HG03045 (cell line): ENCODE measurements around the gene PANK4.
"Not testable (repeated sequence)": the region's sequence is repeated elsewhere in the genome, so short reads cannot be mapped to it uniquely, and the experiment has no call there.

Source experiments
- ATAC-seq: cut with Tn5 transposase; IDR thresholded peaks from one replicate; pipeline ENCODE4 v1.9.1; 2021; ENCODE audit warnings: mild to moderate bottlenecking, moderate library complexity; ENCODE audit not compliant: unreplicated experiment

PANK4 gene

DNA sequence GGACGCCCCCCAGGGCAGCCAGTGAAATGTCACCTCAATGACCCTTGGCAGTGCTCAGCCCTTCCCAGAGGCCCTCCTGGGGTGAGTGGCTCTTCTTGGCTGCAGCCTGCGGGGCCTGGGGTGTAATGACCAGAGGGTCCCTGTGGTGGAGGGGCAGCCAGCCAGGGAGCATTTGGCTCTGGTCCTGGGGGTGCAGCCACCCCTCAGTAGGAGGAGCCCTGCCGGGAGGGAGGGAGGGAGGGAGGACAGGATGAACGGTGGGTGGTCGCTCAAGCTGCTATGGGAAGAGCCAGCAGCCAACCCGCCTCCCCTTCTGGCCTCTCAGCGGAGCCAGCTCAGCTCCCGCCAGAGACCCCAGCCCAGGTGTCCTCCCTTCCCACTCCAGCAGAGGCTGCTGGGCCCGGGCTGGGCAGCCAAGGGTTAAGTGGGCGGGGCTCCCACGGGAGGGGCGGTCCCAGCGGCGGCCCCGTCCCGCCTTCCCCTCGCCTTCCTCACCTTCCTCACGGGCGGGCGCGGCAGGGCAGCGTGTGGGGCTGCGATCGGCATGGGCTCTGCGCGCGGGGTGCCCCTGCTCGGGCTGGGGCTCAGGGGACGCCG is 59.3 kb downstream of the PANK4 start:
- no peak for ATAC-seq

DNA sequence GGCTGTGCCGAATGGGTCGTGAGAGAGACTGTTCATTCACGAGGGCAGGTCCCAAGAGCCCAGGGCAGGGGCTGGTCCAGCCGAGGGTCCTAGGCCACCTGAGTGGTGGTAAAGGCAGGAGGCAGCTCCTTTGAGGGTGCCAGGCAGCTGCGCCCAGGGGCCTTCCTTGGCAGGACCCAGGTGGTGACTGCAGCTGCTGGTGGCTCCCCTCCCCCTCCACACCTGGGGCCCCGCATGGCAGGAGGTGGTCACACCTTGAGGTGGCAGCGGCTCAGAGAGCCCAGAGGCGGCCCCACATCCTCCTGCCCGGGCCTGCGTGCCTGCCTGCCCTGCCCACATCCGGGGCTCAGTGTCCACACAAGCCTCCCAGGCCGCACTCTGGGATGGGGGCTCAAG is 60.1 kb downstream of the PANK4 start:
- no peak for ATAC-seq

DNA sequence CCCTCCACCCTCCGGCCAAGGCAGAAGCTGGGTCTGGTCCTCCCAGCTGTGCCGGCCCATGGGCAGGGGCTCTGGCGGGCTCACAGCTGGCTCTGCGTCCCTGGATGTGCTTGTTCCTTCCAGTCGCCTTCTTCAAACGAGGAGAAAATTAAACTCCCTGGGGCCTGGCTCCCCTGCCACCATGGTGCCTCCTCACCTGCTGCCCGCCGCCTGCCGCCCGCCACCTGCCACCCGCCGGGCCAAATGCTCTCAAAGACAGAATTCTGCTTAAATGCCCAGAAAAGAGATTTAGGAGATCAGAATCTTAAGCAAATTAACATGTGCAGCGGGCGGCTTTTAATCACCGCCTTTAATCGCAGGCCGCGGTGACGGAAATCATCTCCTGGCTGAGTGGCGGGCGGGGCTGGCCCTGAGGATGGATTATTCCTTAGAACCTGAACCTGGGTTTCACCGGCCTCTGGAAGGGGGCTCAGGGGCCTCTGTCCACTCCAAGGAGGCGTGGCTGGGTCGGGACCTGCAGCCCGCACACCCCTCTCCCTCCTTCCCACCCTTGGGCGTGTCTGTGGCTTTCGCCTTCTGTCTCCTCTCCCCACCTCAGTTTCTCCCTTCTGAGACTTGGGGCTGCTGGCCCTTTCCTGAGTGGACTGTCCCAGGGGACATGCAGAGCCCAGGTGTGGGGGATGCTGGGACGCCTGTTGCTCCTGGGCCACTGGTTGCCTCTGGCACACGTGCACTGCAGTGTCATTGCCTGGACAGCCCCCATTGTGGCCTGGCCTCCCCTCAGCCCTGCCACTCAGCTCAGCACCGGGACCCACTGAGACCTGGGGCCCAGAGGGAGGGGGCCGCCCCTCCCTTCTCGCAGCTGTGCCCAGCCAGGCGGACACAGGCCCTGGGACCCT is 60.8 kb downstream of the PANK4 start:
- no peak for ATAC-seq

DNA sequence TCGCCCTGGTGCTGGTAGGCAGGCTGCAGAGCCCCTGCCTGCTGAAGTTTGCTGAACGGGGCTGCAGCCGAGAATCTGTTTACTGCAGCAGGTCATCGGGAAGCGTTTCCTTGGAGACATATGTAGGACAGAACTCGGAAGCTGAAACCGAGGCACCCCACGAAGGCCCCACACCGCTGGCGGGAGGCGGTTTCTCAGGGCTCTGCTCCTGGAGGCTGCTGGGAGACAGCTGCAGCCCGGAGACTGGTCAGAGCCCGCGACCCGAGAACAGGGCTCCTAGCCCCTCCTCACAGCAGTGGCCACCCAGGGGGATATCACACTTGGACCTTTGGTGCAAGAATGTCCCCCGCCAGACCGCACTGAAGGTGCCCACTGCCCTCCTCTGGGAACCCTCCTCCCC is 63.0 kb downstream of the PANK4 start:
- no peak for ATAC-seq

DNA sequence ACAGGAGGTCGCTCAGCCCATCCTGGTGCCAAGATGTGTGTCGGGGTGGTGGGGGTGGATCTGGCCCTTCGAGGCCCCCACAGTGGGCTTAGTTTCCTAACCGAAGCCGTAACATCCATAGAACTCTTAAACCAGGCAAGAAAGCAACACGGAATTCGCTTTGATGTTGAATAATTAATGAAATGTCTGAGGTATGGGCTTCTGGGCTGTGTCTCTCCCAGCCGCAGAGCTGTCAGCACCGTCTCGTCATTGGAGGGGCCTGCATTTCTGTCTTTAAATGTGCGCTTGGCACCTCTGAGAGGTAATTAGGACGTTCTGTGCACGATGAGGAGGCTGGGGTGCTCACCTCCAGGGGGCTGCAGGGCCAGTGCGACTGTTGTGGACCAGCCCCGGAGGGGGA is 63.6 kb downstream of the PANK4 start:
- ATAC-seq: no peak

DNA sequence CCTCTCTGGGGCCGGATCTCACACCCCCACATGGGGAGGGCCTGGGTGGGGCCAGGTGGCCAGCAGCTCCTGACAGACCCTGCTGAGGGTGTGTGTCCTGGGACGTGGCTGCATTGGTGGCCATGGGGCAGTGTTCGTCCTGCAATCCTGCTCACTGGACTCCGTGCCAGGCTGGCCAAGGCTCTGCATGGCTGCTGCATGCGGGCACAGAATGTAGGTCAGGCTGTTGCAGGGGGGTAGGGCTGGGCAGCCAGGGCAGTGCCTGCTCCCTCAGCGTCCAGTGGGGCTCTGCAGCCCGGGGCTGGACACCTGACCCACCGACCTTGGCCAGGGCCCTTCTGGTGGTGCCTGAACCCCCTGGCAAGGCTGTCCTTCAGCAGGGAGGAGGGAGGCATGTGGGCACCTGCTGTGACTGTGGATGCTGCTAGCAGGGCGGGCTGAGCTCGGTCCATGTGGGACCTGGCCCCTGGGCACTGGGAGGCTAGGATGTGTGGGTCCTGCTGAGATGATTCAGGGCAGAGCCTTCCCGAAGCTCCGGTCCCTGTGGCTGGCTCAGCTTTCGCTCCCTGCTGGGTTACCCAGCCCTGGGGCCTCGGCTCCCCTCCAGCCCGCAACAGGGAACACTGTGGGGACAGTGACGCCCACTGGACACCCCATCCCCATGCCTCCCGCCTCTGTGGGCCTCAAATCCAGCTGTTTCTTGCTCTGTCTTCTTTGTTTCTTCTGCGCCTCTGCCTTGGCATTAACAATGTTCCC is 65.2 kb downstream of the PANK4 start:
- no peak for ATAC-seq

DNA sequence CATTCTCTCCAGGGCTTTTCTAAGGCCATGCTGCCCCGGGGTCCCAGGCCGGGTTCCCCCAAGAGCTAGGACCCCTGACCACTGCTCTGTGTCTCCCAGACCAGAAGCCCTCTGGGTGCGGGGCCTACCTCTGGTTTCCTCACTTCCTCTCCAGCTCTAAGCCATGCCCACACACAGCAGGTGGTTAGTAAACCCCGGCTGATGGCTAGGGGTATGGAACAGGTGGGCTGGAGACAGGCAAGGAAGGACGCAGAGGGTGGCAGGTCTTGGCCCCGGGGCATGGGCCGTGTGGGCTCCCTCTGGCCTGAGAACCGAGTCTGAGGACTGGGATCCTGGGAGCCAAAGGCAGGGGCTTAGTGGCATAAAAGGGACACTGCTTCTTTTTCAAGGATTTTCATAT is 66.2 kb downstream of the PANK4 start:
- ATAC-seq: no peak

DNA sequence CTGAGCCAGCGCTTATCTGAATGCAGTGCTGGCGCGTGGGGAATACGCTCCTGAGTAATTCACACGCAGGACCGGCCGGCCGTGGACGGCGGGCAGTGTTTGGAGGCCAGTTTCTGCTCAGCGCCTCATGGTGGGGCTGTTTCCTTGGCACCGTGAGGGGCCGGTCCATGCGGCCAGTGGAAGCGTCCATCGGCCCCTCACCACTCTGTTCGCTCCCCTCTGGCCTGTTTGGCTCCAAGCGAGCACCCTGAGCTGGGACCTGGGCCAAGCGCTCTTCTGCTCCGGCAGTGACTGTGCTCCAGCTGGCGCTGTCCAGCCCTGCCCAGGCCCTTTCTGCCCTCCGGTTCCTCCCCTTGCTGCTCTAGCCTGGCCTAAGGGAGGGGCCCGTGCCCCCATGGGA is 66.6 kb downstream of the PANK4 start:
- ATAC-seq: no peak

DNA sequence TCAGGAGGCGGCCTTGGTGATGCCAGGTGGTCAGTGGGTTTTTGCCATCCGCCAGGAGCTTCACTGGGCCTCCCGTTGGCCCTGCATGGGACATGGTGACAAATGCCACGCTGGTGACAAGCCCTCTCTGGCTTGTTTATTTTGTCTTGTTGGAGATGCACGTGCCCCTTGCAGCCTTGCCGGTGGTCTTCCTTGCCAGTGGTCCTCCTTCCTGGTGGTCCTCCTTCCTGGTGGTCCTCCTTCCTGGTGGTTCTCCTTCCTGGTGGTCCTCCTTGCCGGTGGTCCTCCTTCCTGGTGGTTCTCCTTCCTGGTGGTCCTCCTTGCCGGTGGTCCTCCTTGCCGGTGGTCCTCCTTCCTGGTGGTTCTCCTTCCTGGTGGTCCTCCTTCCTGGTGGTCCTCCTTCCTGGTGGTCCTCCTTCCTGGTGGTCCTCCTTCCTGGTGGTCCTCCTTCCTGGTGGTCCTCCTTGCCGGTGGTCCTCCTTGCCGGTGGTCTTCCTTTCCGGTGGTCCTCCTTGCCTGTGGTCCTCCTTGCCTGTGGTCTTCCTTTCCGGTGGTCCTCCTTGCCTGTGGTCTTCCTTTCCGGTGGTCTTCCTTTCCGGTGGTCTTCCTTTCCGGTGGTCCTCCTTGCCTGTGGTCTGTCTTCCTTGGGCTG is 67.2 kb downstream of the PANK4 start:
- ATAC-seq: not testable (repeated sequence)

DNA sequence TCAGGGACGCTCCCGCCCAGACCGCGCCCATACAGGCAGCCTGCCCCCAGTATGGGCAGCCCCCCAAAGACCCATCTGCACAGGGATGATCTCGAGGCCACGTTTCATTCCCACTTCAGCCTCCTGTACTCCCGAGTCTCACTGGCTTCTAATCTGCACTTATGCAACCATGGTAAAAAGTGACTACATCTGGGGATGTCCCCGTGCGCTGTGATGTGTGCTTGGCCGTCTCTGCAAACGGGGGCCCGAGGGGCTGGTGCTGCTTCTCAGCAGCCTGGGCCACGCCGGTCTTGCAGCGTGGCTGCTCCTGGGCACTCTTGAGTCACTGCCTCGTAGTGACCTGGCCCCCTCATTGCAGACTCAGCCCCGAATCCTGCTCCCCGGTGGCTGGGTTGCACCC is 67.7 kb downstream of the PANK4 start:
- no peak for ATAC-seq
